Muscle of back (tissue), 11 donors: ENCODE measurements around the gene TXNRD1. TPM values are rescaled to one million over a fixed set of nuclear protein-coding genes. Genes with fewer than 3 reads are reported as not detected.
"Not testable (repeated sequence)": the region's sequence is repeated elsewhere in the genome, so short reads cannot be mapped to it uniquely, and the experiment has no call there.

ENCODE experiments used
- DNase-seq, 3 donors: peaks; one replicate each; pipeline versions ENCODE4 v3.0.0 to v3.0.0-alpha.2; 2013
- polyA plus RNA-seq, 10 donors: library from polyadenylated mRNA; unstranded; fragments of 120-200 nt; gene quantifications; one replicate each; pipeline ENCODE4 v1.2.1, GENCODE V29; 2013; ENCODE audit not compliant: insufficient read length in 10 of 10

Gene TXNRD1
- polyA plus RNA-seq, 10 donors, result 31.4 to 46.6 (median 39.8) TPM

DNA sequence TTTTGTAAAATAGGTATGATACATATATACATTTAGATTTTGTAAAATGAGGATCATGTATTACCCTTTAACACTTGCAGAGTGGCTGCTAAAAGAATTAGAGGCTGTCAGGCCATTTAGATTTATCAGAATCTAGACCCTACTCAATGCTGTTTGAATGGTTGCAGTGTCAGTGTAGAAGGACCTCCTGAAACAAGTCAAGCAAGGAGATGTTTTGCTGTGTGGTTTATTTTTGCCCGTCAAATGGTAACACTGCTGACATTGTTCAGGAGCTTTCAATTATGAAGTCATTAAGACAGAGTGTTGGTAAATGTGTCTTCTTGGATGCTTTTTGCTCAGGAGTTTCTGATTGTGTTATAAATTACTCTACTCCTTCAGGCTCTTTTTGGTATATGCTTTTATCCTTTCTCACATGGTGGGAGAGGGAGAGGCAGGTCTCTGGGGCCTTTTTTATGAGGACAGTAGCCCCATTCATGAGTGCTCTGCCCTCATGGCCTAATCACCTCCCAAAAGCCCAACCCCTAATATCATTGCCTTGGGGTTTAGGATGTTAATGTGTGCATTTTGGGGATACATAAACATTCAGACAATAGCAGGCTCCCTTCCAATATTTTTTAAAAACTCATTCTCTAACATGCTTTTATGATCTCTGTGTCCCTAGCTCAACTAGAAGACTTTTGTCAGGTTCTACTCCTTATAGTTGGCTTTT, 104.5 kb downstream of the TXNRD1 start:
- no peak for DNase-seq

DNA sequence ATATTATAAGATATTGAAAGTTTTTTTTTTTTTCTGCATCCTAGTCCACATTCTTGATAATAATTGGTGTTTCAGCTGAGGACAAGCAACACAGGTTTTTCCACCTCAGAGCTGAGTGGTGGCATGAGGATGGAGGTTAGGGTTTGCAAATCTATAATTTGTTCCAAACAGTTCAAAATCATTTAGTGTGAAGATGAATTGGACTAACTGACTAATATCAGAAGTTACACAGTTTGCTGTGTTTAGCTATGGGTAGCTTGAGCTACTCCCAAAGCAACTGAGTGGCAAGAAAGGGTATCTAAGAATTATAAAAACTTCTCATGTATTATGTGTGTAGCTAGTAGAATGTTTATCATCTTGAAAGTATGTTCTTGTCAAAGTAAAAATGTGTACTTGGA, 105.0 kb downstream of the TXNRD1 start:
- DNase-seq, result no peak

DNA sequence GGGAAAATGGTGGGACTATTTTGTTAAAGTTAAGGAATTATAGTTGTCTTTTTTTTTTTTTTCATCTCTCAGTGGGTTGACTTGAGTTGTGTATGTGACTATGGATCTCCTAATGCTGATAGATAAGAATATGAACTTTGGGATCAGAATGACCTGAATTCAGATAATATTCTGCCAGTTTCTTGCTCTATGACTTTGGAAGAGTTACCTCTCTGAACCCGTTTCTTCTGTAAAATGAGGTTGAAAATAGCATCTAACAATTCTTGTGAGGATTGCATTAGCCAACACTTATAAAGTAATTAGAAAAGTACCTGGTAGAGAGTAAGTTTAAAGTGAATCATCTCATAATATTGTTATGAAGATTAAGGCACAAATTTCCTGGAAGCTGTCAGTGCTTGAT, 106.4 kb downstream of the TXNRD1 start:
- no peak for DNase-seq

DNA sequence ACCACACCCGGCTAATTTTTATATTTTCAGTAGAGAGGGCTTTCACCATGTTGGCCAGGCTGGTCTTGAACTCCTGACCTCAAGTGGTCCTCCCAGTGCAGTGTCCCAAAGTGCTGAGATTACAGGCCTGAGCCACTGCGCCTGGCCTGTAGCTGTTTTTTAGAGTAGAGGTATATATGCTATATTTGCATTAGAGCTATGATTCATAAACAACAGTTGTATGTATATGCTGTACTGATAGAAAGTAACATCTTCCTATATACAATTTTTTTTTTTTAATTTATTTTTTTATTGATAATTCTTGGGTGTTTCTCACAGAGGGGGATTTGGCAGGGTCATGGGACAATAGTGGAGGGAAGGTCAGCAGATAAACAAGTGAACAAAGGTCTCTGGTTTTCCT, 107.0 kb downstream of the TXNRD1 start:
- DNase-seq, result not testable (repeated sequence)

DNA sequence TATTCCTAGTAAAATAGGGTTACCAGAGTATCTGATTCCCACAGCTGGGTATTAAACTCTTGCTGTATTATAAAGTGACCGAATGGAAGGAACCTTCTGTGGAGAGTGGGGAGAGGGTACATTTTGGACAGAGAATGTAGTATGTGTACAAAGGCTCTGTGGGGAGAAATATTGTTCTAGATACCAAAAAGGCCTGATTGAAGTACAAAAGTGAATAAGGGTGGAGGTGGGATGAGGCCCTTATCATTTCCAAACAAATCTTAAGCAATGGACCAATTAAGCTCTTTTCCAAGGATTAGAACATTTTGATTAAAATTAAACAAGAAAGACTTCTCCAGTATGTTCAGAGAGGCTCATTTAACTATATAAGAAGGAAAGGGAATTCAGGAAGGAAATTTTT, 108.3 kb downstream of the TXNRD1 start:
- no peak for DNase-seq

DNA sequence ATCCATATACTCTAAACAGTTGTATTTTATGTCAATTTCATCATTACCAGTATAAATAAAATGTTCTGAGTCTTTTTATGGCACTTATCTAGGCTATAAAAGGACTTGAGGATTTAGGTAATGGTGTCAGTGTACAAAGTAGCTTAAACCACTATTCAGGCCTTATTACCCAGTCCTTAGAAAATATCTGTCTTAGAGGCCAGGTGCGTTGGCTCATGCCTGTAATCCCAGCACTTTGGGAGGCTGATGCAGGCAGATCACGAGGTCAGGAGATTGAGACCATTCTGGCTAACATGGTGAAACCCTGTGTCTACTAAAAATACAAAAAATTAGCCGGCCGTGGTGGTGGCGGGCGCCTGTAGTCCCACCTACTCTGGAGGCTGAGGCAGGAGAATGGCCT, 112.7 kb downstream of the TXNRD1 start:
- not testable (repeated sequence) for DNase-seq

DNA sequence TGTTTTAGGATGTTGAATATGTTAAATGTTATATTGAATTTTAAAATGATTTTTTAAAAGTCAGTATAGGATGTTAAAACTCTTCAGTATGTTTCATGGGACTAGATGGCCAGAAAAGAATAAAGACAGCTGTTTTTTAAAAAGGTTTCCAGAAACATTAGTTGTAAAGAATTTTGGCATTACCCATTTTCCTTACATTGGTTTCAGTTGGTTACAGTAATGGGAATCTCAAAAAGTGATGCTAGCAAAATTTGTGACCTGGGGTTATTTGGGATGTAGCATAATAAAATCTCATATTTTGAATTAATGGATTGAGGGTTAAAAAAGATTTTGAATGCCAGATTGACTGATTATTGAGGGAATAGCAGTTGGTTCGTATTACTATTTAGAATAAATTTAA, 113.2 kb downstream of the TXNRD1 start:
- DNase-seq, result no peak

DNA sequence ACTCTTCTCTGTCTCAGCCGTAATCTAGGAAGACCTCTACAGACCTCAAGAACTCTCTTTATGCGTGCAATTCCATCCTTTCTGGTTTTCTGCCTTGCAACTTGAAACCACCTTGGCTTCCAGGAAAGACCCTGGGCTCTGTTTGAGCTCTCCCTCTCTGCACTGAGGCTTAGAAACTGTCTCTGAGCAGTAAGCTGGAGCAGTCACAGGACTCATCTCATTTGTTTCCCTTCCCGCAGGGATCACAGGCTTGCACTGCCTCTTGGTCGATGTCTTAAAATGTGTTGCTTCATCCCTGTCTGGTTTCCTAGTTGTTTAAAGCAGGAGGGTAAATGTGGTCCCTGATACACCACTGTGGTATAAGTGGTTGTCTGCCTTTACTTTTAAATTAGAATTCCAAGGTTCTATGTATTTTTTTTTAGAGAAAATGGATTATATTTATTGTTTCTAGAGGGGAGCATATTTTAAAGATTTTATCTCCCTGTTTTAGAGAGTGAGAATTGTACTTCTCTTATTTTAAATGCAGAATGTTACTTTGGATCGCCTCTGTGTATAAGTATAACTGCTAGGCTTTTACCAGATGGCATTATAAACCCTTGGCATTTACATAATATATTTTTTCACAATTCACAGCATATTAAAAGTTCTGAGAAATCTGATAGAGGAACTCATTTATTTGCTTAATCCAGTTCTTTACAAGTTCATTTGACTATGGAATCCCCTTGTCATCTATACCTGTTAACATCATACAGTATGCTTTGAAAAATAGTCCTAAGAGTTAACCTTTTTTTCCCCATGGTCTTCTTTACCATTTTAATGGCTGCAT, 114.3 kb downstream of the TXNRD1 start:
- DNase-seq, result peak in 1 of 3 donors; percentile 11

DNA sequence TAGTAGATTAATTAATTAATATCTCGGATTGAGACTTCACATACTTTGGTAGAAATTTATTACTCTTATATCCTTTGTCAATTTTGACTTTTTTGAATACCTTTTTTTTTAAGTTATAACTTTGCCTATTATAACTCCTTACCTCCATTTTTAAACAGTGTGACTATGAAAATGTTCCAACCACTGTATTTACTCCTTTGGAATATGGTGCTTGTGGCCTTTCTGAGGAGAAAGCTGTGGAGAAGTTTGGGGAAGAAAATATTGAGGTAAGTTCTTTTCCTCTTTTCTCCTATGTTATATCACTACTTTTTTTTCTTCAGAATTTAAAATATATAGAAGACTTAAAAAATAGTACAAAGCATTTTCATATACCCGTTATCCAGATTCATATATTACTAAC, 115.8 kb downstream of the TXNRD1 start:
- no peak for DNase-seq

DNA sequence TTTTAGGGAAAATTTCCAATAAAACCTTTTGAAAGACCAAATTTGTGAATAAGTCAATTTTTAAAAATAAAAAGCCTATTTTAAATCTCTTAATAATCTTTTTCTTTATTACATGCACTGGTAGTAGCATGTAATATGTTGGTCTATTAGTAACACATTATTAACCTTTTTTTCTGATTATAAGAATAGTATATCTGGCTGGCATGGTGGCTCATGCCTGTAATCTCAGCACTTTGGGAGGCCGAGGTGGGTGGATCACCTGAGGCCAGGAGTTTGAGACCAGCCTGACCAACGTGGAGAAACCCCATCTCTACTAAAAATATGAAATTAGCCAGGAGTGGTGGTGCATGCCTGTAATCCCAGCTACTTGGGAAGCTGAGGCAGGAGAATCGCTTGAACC, 116.7 kb downstream of the TXNRD1 start:
- DNase-seq, result not testable (repeated sequence)

DNA sequence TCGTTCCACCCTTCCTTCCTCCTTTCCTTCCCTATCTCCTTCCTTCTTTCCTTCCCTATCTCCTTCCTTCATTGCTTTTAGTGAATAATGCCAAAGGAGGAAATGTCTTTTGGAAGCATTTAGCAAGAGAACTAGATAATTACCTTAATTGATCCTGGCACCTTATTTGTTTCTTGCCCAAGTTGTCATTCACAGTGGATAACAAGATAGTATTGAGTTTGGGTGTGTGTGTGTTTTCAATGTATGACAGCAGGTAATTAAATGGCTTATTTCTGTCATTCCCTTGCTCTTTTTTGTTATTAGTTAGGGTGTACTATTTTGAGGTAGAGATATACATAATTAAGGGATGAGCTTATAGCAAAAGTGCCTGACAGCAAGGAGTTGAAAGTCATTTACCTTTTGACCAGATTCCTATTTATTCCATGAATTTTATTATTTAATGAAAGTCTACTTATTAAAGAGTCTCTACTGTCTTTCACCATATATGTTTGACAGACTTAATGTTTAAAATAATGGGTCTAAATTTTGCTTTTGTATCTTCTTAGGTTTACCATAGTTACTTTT, 118.2 kb downstream of the TXNRD1 start:
- no peak for DNase-seq

DNA sequence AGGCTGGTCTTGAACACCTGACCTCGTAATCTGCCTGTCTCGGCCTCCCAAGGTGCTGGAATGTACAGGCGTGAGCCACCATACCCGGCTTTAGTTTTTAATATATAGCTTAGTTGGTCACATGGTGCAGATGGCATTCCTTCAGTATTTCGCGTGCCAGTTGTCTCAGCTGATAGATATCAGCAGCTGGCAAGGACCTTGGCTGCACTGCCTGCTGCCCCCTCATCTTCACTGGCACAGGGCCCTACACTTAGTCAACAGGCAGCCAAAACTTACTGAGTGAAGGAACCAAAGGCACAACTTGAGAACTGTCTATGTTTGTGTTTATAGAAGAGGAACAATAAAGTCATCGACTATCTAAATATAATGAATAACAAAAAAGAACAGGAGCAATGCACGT, 119.0 kb downstream of the TXNRD1 start:
- DNase-seq, result peak in 2 of 3 donors; percentile 26 to 29

DNA sequence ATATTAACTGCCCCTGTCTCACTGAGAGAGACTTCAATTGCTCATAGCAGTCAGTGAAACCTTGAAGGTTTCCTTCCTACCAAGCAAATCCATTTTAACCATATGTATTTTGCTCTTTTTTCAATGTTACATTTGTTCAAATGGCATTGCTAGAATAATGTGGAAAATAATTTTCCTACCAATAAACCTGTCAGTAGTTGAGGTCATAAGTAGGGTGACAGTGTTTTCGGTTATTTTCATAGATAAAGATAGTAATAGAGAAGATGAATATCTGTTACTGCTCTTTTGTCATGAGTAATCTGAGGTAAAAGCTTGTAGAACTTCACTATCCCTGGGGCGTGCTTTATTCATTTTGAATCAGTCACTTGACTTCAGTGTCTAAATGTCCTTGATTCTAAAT, 120.5 kb downstream of the TXNRD1 start:
- no peak for DNase-seq

DNA sequence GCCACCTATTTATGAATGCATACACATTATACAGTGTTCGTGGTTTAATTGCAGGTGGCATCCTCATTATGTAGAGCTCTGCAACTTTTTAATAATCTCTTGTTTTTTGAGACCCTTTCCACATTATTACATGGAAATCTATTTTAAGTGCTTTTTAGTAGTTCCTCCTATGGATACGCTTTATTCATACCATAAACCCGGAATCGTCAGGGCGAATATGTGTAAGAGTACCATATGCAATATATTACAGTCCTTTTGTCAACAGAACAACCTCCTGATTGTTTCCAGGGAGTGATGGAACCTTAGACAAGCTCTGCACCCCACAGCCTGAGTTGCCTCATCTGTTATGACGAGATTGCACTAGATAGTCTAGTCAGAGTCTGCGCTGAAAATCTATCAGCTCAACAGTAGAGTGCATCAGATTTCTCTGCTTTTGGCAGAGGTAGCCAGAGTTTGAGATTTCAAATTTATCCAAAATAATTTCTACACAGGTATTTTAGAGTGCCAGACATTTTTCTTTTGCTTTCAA, 121.5 kb downstream of the TXNRD1 start:
- no peak for DNase-seq

DNA sequence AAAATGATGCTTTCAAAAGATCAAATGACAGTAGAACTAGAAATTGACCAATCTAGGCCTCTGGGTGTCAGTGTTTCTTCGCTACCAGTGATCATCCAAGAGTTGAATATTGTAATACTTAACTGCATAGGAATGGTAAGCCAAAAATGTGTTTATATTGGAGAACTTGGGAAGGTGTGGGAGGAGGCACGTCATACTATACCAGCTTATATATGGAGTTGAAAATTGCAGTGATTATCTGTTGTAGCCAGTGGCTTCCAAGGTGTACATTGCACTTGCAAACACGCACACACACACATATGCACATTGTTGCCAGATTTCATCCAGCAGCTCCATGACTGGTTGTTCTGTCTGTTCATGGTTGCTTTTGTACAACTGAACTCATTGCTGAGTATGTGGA, 124.1 kb downstream of the TXNRD1 start:
- peak in 1 of 3 donors; percentile 22 for DNase-seq

DNA sequence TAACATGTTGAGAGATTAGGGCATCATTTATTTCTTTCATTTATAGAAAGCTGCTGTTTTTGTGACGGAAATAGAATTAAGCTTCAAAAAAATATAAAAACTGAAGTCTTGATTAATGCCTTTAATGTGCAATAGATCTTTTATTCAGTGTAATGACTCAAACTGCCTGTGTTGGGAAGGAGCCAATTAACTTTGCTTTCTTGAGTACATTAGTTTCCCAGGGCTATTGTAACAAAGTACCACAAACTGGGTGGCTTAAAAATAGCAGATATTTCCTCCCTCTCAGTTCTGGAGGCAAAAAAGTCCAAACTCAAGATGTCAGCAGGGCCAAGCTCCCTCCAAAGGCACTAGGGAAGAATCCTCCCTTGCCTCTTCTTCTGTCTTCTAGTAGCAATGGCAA, 124.6 kb downstream of the TXNRD1 start:
- DNase-seq, result peak in 1 of 3 donors; percentile 32

DNA sequence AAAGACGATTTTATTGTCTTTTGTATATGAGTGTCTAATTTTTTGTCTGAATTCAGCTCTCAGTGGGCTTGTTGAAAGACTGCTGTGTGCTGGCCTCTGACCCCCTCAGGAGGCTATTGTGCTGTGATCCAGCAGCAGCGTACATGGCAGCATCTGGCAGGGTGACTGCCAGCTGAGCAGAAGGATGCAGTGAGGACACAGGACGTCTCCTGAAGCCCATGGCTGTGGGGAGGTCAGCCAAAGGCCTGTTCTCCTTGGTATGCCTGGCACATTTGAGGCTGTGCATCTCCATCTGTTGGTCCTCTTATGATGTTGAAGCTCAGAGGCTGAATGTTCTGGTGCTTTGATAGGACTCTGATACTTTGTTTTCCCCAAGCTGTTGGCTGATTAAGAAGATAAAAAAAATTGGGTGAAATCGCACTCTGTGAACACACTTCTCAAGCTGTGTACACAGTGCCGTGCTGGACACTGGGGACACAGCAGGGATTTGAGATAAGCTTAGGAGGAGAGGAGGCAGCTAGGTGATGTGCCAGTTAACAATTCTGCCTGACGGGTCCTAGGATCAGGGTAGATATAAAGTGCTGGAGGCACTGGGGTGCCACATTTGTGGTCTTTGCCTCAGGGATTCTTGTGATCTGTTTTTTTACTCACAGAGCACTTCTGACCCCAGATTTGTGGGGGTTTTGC, 125.5 kb downstream of the TXNRD1 start:
- no peak for DNase-seq

DNA sequence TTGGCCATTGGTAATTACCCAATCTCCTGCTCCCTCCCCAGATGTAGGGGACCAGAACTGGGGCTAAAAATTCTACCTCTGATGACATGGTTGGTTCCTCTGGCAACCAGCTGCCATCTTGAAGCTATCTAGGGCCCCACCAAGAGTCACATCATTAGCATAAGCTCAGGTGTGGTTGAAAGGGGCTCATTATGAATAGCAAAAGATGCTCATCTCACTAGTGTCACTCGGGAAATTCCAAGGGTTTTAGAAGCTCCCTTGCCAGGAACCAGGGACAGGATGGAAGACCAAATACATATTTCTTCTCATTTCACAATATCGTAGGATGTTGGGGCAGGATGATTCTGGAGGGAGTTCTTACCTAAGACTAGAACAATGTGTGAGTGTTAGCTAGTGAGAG, 126.6 kb downstream of the TXNRD1 start:
- no peak for DNase-seq

DNA sequence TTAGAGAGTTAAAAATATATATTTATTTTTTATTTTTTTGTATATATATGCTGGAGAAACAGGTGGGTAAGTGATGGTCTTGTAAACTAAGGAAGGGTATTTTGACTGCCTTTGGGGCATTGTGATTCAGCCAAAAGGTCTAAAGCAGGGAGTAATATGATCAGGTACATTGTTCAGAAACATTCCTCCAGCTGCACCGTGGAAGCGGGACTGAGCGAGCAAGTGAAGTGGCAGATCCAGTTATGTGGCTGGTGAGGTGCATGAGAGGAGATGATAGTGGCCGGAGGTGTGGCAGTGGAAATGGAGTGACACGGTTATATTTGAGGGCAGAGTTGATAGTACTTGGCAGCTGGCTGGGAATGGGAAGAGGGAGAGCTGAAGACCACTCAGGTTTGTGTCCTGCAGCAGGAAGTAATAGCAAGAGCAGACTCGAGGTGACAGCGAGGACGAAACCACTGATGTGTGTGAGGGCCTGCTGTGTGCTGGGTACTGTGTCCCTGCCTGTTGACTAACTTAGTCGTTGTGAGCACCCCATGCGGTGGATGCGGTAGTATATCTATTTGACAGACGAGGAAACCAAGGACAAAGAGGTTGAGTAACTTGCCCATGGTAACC, 127.2 kb downstream of the TXNRD1 start:
- no peak for DNase-seq

DNA sequence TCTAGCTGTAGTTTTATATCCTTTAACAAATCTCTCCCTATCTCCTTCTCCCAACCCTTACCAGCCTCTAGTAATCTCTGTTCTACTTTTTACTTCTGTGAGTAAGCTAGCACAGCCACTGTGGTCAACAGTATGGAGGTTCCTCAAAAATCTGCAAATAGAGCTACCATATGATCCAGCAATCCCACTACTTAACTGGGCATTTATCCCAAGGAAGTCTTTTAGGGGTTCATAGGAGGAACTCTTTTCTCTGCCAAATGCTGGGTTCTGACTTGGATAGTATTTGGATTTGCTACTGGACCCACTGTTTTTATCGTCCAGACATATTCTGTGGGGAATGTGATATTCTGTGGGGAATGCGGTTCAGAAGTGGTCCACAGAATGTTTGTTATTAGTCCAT, 129.1 kb downstream of the TXNRD1 start:
- DNase-seq, result no peak

DNA sequence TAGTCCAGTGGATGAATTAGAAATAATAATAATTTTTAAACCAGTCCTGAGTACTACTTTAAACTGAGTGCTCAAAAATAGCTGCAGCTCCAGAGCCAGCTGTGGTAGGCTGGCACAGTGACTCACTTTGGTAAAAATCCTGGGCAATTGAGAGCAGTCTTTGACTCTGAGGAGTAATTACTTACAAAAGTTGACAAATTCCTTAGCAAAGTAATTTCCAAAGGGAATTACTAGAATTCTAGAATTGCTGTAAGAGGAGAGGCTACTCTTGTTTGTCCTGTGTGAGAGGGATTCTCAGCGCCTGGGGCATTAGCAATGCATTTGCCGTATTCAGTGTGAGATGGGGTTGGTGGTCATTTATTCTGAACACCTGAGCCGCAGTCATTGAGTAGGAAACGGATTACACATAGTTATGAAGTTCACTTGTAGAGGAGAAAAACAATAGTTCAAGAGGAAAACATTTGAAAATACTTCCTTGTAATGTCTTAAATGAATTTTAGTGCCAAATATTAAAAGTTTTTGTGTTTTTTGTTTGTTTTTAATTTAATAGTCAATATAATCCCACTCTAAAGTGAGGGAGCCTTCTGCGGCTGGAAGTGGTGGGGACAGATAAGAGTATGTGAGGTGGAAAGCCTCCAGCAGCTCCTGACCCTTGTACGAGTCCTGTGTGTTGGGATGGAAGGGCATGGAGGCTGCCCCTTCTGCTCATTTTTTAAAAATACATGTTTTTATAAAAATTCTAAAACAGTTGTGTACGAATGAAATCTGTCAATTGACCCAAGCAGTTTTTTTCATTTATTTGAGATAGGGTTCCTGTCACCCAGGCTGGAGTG, 129.9 kb downstream of the TXNRD1 start:
- DNase-seq, result no peak
